ENCODE measurements around the gene OPCML.

GRCh38 chr11:132451942-132452601 is 1080.2 kb downstream of the OPCML start:
- no peak for TF ChIP-seq CTCF (conservative IDR thresholded peaks at IDR 0.05; ENCODE audit: low read depth, low read length)
- no peak for TF ChIP-seq EZH2 (IDR thresholded peaks at IDR 0.05; ENCODE audit: low read length, unreplicated experiment)

Data from PC-3 (cell line).